ENCODE measurements around the gene PLSCR2. TPM values are rescaled to one million over a fixed set of nuclear protein-coding genes. Genes with fewer than 3 reads are reported as not detected.

The PLSCR2 gene
- total and polyA plus RNA-seq, 9 of the 15 experiments (the other 6 are each of a cell fraction or from before 2014, with no cell fraction given) = 0.07 to 0.49 (median 0.25) TPM; not detected in 4

DNA sequence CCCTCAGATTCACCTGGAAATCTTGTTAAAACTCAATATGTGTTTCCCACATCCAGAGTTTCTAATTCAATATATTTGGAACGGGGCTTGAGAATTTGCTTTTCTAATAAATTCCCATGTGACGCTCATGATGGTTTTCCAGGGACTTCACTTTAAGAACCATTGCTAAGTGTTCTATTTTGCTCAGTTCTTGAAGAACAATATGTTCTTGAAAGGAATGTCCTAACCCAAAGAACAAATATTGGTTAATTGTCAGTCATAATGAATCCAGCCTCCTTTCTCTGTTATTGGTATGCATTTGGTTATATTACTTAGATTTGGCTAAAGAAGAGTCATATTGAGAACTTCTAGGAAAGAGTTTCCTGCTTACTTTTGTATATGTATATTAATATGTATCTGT lies 4.4 kb upstream of the PLSCR2 start (continued):
- no peak for TF ChIP-seq SNIP1 (IDR thresholded peaks at IDR 0.05; ENCODE audit: low read depth)
- no peak for TF ChIP-seq KLF10 (CRISPR knock-in tag; IDR thresholded peaks at IDR 0.05)
- TF ChIP-seq, protein P1, sequence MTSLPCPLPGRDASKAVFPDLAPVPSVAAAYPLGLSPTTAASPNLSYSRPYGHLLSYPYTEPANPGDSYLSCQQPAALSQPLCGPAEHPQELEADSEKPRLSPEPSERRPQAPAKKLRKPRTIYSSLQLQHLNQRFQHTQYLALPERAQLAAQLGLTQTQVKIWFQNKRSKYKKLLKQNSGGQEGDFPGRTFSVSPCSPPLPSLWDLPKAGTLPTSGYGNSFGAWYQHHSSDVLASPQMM (CRISPR knock-in tag; IDR thresholded peaks at IDR 0.05) = no peak
- TF ChIP-seq HIVEP1 (CRISPR knock-in tag; IDR thresholded peaks at IDR 0.05) = no peak
- TF ChIP-seq, protein P2, sequence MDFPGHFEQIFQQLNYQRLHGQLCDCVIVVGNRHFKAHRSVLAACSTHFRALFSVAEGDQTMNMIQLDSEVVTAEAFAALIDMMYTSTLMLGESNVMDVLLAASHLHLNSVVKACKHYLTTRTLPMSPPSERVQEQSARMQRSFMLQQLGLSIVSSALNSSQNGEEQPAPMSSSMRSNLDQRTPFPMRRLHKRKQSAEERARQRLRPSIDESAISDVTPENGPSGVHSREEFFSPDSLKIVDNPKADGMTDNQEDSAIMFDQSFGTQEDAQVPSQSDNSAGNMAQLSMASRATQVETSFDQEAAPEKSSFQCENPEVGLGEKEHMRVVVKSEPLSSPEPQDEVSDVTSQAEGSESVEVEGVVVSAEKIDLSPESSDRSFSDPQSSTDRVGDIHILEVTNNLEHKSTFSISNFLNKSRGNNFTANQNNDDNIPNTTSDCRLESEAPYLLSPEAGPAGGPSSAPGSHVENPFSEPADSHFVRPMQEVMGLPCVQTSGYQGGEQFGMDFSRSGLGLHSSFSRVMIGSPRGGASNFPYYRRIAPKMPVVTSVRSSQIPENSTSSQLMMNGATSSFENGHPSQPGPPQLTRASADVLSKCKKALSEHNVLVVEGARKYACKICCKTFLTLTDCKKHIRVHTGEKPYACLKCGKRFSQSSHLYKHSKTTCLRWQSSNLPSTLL (IDR thresholded peaks at IDR 0.05) = no peak
- TF ChIP-seq NFATC3 (IDR thresholded peaks at IDR 0.05) = no peak
- no peak for TF ChIP-seq RCOR1 (IDR thresholded peaks at IDR 0.05; ENCODE audit: borderline replicate concordance in 1 of 2, low read depth in 2 of 2, low read length in 2 of 2)

DNA sequence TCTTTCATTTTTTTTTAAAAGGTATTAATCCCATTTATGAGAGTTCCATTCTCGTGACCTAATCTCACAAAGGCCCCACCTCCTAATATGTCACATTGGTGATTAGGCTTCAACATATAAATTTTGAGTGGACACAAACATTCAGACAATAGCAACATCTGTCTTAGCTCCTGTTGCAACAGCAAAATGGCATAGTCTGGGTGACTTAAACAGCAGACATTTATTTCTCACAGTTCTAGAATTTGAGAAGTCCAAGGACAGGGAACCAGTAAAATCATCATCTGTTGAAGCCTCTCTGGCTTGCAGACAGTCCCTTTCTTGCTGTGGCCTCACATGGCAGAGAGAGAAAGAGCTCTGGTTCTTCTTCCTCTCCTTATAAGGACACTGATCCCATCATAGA lies 3.2 kb upstream of the PLSCR2 start:
- POLR2A ChIA-PET = no interaction called here
- Histone ChIP-seq H3K27me3 (ENCODE audit: control insufficient read depth in 2 of 2, insufficient read depth in 2 of 2, low read length in 2 of 2) (no peaks in the 10 kb centered on the region), H3K4me1 (replicated peaks in 1 of 2; ENCODE audit: control insufficient read depth in 2 of 2, insufficient read depth in 2 of 2, low read length in 2 of 2) (peaks cover 3 to 9% of the 10 kb centered on the region in 2 experiments; a peak in 2 of 5 replicates), H3K36me3 (ENCODE audit: control insufficient read depth, insufficient read depth, low read length) (no peaks in the 10 kb centered on the region), H2AFZ (ENCODE audit: low read depth, low read length) (no peak overlapping the region; the same call in 1 of the 2 replicates), H3K9ac (ENCODE audit: insufficient read depth in 1 of 2, low read depth in 2 of 2, low read length in 2 of 2) (no peak overlapping the region), H3K4me2 (ENCODE audit: insufficient read depth, low read length) (no peak overlapping the region), H3K79me2 (ENCODE audit: control insufficient read depth, insufficient read depth, low read length) (peaks cover 2% of the 10 kb centered on the region; the same call in 2 of the 3 replicates), H3K27ac (ENCODE audit: extremely low read depth, low read depth, low read length) (no peak overlapping the region), H3K9me3 (replicated peaks; ENCODE audit: control insufficient read depth, insufficient read depth, low read depth, low read length) (no peaks in the 10 kb centered on the region), H4K20me1 (replicated peaks; ENCODE audit: control insufficient read depth, insufficient read depth, low read length) (no peaks in the 10 kb centered on the region), H3K4me3 (no peak overlapping the region), H3K9me1 (ENCODE audit: control insufficient read depth, insufficient read depth, low read length) (no peaks in the 10 kb centered on the region)
- ATAC-seq (no peak), FAIRE-seq (no peak), DNase-seq (ENCODE audit: extremely low read depth in 1 of 4, low spot score in 3 of 4) (no peak)
- in situ Hi-C loops (cut with MboI) = no loop called here
- intact Hi-C loops (cut with micrococcal nuclease) = no loop called here
- no TSS peak for BruUV-seq (replicated peaks)
- 60% methylated on average over 1 of the region's 1 CpG for WGBS (ENCODE audit: insufficient coverage, low coverage, missing lambda C conversion rate)
- CTCF ChIA-PET (ENCODE audit: low intra/inter-chr PET ratio) = no interaction called here
- TF ChIP-seq TARDBP (IDR thresholded peaks at IDR 0.05) (no peak), TBP (optimal IDR thresholded peaks at IDR 0.05; ENCODE audit: low read depth, low read length) (no peak), SAFB (IDR thresholded peaks at IDR 0.05; ENCODE audit: borderline replicate concordance, low read depth, low read length) (no peak), ZNF41 (CRISPR knock-in tag; conservative IDR thresholded peaks at IDR 0.05) (no peak), MCM7 (IDR thresholded peaks at IDR 0.05) (no peak), CREBBP (IDR thresholded peaks at IDR 0.05; ENCODE audit: low read depth, low read length) (no peak), DMBX1 (CRISPR knock-in tag; IDR thresholded peaks at IDR 0.05; ENCODE audit: borderline replicate concordance) (no peak)
- TF ChIP-seq, protein P3, sequence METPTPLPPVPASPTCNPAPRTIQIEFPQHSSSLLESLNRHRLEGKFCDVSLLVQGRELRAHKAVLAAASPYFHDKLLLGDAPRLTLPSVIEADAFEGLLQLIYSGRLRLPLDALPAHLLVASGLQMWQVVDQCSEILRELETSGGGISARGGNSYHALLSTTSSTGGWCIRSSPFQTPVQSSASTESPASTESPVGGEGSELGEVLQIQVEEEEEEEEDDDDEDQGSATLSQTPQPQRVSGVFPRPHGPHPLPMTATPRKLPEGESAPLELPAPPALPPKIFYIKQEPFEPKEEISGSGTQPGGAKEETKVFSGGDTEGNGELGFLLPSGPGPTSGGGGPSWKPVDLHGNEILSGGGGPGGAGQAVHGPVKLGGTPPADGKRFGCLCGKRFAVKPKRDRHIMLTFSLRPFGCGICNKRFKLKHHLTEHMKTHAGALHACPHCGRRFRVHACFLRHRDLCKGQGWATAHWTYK (CRISPR knock-in tag; IDR thresholded peaks at IDR 0.05) = no peak
- TF ChIP-seq, protein P4, sequence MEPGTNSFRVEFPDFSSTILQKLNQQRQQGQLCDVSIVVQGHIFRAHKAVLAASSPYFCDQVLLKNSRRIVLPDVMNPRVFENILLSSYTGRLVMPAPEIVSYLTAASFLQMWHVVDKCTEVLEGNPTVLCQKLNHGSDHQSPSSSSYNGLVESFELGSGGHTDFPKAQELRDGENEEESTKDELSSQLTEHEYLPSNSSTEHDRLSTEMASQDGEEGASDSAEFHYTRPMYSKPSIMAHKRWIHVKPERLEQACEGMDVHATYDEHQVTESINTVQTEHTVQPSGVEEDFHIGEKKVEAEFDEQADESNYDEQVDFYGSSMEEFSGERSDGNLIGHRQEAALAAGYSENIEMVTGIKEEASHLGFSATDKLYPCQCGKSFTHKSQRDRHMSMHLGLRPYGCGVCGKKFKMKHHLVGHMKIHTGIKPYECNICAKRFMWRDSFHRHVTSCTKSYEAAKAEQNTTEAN (CRISPR knock-in tag; IDR thresholded peaks at IDR 0.05) = no peak
- TF ChIP-seq, protein P5, sequence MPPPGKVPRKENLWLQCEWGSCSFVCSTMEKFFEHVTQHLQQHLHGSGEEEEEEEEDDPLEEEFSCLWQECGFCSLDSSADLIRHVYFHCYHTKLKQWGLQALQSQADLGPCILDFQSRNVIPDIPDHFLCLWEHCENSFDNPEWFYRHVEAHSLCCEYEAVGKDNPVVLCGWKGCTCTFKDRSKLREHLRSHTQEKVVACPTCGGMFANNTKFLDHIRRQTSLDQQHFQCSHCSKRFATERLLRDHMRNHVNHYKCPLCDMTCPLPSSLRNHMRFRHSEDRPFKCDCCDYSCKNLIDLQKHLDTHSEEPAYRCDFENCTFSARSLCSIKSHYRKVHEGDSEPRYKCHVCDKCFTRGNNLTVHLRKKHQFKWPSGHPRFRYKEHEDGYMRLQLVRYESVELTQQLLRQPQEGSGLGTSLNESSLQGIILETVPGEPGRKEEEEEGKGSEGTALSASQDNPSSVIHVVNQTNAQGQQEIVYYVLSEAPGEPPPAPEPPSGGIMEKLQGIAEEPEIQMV (tag; conservative IDR thresholded peaks at IDR 0.05; ENCODE audit: low read depth) = no peak
